ENCODE results near the gene CACNA2D2.

The CACNA2D2 gene

DNA sequence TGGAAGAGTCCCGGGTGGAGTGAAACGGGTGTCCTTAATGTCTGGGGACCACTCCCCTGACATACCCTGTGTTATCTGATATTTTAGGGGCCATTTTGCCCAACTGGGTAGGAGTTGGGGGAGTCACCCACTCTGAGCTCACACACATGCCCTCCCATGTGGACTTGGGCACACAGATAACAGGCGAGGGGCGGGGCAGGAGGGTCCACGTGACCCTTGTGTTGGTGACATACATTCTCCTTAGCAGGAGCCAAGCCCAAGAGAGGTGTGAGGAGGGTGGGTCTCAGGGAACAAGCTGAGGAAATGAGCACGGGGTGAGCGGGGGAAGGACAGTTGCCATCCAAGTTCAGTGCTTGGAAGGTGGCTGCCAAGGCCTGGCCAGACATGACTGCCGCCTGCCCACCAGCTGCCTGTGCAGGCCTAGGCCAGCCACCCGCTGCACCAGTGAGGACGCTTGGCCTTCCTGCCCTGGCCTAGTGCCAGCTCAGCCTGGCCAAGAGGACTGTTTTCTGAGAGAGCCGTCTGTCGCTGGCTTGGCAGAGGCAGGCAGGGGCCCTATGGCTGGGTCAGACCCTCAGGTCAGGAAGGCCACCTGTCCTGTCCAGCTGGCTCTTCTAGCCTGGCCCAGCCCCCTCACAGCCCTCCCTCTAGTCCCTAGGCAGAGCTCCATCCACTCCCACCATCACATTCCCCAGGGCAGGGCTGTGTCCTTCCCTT, 112.8 kb downstream of the CACNA2D2 start:
- no peak overlapping the region for H3K4me3 ChIP-seq (ENCODE audit: low read depth, low read length)
- TF ChIP-seq CTCF (conservative IDR thresholded peaks at IDR 0.05; ENCODE audit: low read depth, low read length), result no peak
- DNase-seq (ENCODE audit: low read depth), result no peak

DNA sequence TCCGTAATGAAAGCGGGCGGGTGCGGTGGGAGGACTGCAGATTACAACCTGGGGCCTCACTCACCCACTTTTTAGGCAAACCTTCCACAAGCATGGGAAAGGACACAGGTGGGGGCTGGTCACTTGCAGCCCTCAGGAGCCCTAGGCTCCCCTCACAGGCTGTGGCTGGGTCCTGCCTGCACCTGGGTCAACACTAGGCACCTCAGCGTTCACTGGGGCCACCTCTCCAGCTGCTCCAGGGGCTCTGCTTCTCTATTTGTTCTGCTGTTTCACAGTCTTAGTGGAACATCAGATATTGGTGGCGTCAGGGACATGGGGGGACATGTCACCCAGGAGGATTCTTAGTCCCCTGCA, 114.0 kb downstream of the CACNA2D2 start:
- no peak overlapping the region for H3K4me3 ChIP-seq (ENCODE audit: low read depth, low read length)
- TF ChIP-seq CTCF (conservative IDR thresholded peaks at IDR 0.05; ENCODE audit: low read depth, low read length), result no peak
- no peak for DNase-seq (ENCODE audit: low read depth)

DNA sequence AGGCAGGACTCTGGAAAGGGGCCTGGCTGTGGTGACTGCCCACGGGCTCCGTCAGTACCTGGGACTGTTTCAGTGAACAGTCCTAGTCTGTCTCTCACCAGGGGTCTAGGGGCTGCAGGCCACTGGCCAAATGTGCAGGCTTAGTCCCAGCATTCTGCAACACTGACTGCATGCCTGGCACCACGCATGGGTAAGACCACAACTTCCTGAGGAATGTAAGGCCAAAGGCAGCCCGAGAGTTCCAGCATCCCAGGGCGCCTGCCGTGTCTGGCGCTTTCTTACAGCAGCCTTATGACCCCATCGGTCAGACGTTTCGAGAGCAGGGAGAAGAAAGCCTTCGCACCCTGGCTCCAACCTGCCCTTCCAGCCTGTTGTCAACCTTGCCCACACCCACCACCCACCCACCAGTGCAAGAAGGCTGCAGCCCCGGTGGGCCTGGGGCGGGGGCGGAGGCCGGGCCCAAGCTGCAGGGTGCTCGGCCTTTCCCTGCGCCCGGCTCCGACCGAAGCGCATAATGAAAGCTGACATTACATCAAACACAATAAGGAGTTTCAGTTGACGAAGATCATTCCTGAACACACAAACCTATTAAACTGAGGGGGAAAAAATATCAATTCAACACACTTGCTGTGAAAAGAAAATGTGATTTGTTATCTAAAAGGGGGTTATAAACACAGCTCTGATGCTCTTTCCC, 114.6 kb downstream of the CACNA2D2 start:
- no peak for TF ChIP-seq CTCF (conservative IDR thresholded peaks at IDR 0.05; ENCODE audit: low read depth, low read length)
- DNase-seq (ENCODE audit: low read depth), result peak; percentile 68
- no peak overlapping the region for H3K4me3 ChIP-seq (ENCODE audit: low read depth, low read length)

DNA sequence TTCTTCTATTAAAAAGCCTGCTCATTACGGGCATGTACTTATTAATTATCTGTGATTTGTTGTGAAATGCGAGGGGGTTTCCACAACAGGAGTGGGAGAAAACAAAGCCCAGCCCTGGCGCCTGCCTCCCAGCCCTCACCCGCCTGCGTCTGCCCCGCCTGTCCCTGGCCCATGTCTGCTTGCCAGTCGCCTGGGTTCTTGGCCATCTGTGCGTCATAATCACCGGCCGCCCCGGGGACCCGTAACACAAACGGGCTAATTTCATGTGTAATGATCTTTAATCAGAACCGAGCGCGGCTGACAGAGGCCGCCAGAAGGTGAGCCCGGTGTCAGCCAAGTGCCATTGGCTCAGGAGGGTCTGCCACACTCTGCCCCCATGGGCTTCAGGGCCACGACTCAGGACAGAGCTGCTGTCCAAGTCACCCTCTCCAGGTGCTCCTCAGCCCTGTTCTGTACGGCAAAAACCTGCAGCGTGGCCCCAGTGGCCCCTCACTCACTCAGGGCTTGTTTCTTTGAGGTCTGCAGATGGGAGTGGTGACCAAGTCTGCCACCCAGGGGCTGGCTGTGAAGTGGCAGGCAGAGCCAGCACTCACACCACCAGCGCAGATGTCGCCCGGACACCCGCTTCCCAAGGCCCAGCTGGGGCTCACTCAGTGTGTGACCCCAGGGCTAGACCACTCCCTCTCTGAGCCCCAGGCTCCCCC, 115.3 kb downstream of the CACNA2D2 start:
- no peak overlapping the region for H3K4me3 ChIP-seq (ENCODE audit: low read depth, low read length)
- DNase-seq (ENCODE audit: low read depth), result peak; percentile 28
- peak; percentile 59 for TF ChIP-seq CTCF (conservative IDR thresholded peaks at IDR 0.05; ENCODE audit: low read depth, low read length)

GRCh38 chr3:50385754-50386153, 117.7 kb downstream of the CACNA2D2 start:
- H3K4me3 ChIP-seq (ENCODE audit: low read depth, low read length), result no peak overlapping the region
- DNase-seq (ENCODE audit: low read depth), result no peak
- TF ChIP-seq CTCF (conservative IDR thresholded peaks at IDR 0.05; ENCODE audit: low read depth, low read length), result no peak

DNA sequence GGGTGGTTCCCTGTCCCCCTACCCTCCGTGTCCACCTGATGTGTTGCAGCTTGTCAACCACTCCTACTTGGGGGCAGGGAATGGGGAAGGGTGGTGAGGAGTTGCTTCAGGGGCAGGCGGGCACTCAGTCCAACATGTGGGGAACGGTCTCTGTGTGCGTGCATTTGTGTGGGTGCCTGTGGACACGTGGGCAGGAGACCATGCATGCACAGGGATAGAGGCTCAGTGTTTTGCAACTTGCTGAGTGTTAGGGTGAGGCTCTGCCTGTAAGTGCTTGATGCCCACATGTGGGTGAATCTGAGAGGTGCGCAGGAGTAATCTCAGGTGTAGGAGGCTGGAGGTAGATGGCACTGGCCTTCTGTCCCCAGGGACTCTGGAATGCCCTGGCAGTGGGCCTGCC, 119.7 kb downstream of the CACNA2D2 start:
- no peak overlapping the region for H3K4me3 ChIP-seq (ENCODE audit: low read depth, low read length)
- TF ChIP-seq CTCF (conservative IDR thresholded peaks at IDR 0.05; ENCODE audit: low read depth, low read length), result no peak
- DNase-seq (ENCODE audit: low read depth), result no peak

Data from choroid plexus epithelial cell (primary cell).